Thoracic aorta endothelial cell (primary cell): Measurements from ENCODE around the gene ABCE1. TPM values are rescaled to one million over a fixed set of nuclear protein-coding genes. Genes with fewer than 3 reads are reported as not detected.

Experiments
- small RNA-seq: library from RNA; depleted of rRNA; stranded (forward); fragments of <200 nt; gene quantifications from one replicate; pipeline ENCODE3, GENCODE V24; 2012
- total RNA-seq: library from RNA; depleted of rRNA; stranded (reverse); fragments of >200 nt; gene quantifications from 2 replicates; pipeline ENCODE4 v1.2.3, GENCODE V29; 2012

ABCE1 gene
- 341 and 375 TPM in 2 replicates for total RNA-seq

GRCh38 chr4:145097821-145098674 lies at the start of gene ABCE1, which contains the start of gene ANAPC10:
TSS of gene ABCE1 (plus strand) at chr4:145098311. CDS start at chr4:145104413, 6,102 bp downstream.
TSS of gene ANAPC10 (minus strand) at chr4:145098196. CDS start at chr4:145096099, 2,097 bp downstream.

Small RNA genes lying within 50 kb of the gene (small RNA-seq; reads per million reads assigned to genes)
- gene RF00019, result not detected

Other genes starting within 250 kb of the ABCE1 start
- gene ANAPC10, start 115 bp upstream of the ABCE1 start, total RNA-seq, result 29.0 and 32.4 TPM in 2 replicates
- gene OTUD4, start 82.3 kb downstream of the ABCE1 start, total RNA-seq, result 49.3 and 59.6 TPM in 2 replicates